Measurements from ENCODE around the gene LOX.

The LOX gene

DNA sequence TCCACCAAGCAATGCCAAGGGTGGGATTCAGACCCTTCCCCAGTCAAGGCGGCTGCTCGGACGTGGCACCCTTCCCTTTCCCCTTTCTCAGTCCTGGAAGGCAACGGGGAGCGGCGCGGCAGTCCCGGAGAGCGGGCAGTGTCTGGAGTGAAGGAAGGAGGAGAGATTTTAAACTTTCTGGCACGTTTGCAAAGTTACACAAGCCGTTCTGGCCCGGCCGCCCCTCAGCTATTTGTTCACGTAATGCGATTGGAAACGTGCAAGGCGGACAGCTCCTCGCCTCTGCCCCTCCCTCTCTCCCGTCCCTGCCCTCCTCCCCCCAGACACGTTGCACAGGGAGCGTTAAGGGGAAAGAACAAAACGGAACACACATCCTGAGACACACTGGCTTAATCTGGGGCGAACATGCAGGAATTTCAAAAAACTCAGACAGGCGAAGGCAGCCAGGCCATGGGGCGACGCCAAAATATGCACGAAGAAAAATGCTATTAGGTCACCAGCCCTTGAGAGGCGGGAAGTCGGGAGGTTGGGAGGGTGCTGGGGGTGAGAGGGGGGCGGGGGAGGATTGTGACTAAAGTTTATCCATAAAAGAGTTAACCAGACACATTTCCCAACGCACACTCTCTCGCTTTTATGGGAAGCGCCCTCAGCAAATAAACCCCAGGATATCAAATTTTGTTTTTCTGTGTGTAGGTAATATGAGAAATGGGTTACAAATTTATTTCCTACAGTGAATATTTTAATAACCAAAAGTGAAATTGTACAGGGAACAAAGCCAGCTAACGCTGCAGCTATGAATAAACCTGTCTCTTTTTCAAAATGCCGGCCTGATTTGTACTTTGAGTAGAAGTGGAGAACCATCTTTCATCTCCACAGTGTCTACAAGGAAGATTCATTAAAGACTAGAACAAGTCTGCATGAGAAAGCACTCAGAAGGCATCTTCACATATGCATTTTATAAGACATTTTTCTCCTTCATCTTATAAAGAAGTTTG is at the start of gene LOX:
LOX (minus strand) TSS at position 144 of the 995 bp plus-strand sequence. CDS start 274 bp downstream, outside the sequence.
- peak; percentile 63 for DNase-seq

DNA sequence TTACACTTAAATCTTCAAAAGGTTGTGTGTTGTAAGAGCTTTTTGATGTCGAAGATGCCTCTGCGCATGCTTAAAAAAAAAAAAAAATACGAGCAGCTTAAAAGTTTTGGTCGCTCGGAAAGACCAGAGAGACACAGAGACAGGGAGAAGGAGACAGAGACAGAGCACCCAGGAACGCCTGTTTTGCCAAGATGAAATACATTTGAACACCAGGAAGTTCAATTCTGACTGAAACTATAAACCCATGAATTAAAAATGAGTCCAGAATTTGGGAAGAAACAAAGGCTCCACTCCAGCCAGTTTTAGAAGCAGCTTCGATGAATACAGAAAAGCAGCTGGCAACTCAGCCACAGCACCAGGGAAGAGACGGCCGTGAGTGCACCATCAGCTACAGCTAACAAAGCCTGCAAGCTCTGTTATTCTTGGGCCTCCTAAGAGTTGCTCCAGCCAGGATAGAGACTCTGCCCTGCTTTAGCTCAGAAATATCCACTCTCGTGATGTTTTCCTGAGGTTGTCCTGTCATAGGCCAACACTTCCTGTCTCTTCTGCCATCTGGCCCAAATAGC is 48.8 kb upstream of the LOX start:
- no peak for DNase-seq

- peak; percentile 58 for DNase-seq
These were observed 48.2 kb upstream of the LOX start for GRCh38 chr5:122126177-122126755.

DNA sequence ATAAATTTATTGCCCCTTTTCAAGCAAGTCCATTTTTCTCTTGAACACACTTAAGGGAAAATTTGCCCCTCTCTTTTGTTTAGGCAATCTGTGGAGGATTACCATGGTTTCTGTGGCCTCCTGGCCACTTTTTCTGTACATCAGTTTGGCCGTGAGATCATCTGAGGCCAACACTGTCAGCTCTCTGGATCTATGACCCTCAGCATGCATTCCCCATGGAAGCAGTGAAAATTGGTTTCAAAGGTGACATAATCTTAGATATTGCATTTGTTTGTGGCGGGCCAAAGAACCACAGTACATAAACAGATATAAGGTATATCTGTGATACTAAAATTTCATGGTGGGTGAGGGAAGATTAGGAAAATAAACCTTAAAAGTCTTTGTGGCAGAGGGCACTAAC is 46.7 kb upstream of the LOX start:
- DNase-seq: no peak

- no peak for DNase-seq
These were observed 43.7 kb upstream of the LOX start for GRCh38 chr5:122121479-122122465.

- peak; percentile 1 for DNase-seq
These were observed 42.9 kb upstream of the LOX start for GRCh38 chr5:122120957-122121356.

DNA sequence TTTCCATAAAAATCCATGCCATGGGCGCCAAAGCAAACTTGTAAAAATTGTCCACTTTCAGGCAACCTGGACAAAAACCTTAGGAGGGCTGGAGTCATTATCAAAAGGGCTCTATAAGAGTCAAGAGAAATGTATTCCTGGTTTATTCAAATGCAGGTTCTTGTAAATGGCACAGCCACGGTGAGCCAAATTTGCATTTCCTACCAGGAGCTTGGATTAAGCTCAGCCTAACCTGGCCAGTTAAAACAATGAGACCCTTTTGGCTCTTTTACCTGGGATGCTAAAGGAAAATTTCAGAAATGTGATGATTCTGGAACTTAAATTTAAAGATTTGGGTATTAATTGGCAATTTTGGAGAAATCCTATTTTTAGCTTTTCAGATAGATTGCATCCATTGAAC is 42.4 kb upstream of the LOX start:
- no peak for DNase-seq

DNA sequence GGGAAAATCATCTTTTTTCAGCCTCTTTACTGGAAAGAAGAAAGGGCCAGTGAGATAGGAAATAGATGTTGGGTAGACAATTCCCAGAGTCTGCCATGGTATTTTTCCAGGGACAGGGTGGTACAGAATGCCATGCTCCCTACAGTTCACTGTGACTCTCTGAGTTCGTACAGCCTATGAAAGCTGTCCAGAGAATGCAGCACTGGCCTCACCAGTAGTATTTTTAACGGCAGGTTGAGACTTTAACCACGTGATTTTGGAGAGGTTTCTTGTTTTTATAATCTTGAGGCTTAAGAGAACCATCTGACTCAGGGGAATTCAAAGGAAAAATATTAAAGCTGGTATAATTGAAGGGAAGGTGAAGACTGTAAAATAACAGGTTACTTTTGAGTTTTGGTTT is 41.1 kb upstream of the LOX start:
- DNase-seq: no peak

DNA sequence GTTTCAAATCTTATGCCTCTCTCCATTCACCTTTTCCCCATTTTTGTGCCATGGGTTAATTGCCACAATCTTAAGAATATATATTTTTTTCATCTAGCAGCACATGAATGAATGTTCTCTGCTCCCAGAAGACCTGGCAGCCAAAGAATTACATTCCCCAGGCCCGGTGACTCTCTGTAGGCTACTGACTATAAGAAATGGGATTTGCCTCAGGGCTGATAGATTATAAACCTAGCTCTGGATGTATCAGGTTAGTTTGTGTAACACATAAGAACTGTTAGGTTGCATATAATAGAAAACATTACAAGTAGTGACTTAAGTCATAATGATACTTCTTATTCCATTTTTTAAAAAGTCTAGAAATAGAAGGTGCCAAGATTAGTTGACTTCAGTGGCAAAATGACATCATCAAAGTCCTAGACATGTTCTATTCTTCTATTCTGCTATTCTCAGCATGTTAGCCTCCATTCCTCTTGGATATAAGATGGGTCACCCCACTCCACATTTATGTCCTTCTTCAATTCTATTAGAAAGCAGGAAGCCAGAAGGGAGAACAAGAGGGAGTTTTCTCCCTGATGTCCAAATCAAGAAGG is 40.4 kb upstream of the LOX start:
- no peak for DNase-seq

GRCh38 chr5:122114501-122114900 is 36.4 kb upstream of the LOX start:
- no peak for DNase-seq

- DNase-seq: peak; percentile 83
These were observed 34.9 kb upstream of the LOX start for GRCh38 chr5:122112733-122113558.

DNA sequence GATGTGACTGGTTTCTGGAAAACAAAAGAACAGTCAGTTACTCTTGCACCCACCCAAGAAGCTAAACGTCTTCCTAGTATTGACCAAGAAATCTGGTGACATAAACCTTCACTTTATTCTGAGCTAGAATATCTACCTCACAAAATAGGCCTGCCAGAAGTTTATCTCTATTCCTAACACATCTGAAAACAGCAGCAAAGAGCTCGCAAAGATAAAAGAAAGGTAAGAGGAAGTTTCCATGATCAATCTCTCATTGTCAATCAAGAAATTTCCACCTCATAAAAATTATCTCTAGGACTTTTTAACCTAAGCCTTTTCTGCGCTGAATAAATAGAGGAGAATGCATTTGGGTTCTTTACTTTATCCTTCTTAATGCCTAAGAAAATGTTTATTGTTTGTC is 34.0 kb upstream of the LOX start:
- peak; percentile 1 for DNase-seq

- no peak for DNase-seq
These were observed 33.4 kb upstream of the LOX start for GRCh38 chr5:122111460-122111859.

DNA sequence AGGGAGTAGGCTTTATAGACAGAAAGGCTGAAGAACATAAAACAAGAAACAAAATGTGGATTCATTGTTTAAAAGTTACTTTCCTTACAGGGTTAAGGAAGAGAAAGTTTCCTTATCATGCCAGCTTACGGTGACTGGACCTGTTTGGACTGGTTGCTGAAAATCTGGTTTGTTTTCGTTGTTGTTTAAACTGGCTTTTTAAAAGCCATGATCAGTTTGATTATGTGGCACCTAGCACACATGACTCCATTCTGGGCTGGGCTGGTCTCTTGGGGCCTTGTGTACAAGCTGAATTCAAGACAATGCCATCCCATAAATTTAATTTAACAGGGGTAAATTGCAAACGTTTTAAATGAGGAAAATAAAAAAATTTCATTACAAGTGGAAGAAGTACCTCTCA is 32.9 kb upstream of the LOX start:
- no peak for DNase-seq

- DNase-seq: no peak
These were observed 29.0 kb upstream of the LOX start for GRCh38 chr5:122107016-122107415.

- no peak for DNase-seq
These were observed 27.9 kb upstream of the LOX start for GRCh38 chr5:122105909-122106308.

GRCh38 chr5:122102825-122103224 is 24.8 kb upstream of the LOX start:
- DNase-seq: no peak

DNA sequence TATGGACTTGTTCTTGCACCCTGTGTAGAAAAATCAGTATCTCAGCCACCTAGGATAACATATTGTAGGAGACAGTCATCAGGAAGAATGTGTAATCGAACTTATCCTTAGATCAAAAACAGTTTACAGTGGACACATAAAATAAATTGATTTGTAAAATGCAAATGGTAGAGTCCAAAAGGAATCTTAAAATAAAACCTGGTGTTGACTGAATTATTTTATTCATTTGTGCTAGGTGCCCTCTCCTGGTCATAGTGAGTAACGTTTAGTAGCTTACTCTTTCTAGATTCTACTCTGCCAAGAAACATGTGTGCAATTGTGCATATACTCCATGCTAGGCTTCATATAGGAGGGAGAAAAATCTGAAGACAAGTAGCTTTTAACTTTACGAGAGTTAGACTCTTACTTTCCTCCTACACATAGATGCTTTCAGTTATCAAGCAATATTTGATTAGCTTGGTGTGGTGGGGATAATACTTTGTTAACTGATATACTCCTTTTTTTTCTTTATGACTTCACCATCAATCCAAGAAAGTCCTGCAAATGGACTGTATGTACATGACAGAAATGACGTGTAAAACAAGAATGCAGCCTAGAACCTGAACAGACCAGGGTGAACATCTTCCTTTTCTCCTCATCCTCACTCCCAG is 23.7 kb upstream of the LOX start:
- DNase-seq: peak; percentile 38

GRCh38 chr5:122099060-122099790 is 21.2 kb upstream of the LOX start:
- DNase-seq: peak; percentile 2

DNA sequence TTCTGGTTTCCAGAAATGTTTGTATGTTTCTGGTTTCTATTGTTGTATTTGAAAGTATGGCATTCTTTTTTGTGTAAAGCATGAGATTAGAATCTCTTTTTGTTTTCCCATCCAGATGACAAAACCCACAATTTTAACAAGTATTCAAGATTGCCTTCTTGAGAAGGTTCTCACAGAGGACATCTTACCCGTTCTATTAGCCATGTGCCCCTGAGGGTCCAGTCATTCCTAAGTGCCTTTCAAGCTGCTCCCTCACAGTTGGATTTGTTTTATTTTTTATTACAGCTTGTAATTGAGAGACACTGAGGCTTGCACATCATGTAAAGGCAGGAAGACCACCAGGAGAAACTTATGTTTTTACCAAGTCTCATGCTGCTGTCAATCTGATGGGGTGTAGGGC is 19.3 kb upstream of the LOX start:
- DNase-seq: no peak
